HG02759 (cell line): ENCODE measurements around the gene ALG10B.
"Not testable (repeated sequence)": the region's sequence is repeated elsewhere in the genome, so short reads cannot be mapped to it uniquely, and the experiment has no call there.

ENCODE experiments used
- ATAC-seq: cut with Tn5 transposase; IDR thresholded peaks from one replicate; pipeline ENCODE4 v1.9.1; 2021; ENCODE audit warnings: mild to moderate bottlenecking, moderate library complexity; ENCODE audit not compliant: unreplicated experiment

ALG10B gene

DNA sequence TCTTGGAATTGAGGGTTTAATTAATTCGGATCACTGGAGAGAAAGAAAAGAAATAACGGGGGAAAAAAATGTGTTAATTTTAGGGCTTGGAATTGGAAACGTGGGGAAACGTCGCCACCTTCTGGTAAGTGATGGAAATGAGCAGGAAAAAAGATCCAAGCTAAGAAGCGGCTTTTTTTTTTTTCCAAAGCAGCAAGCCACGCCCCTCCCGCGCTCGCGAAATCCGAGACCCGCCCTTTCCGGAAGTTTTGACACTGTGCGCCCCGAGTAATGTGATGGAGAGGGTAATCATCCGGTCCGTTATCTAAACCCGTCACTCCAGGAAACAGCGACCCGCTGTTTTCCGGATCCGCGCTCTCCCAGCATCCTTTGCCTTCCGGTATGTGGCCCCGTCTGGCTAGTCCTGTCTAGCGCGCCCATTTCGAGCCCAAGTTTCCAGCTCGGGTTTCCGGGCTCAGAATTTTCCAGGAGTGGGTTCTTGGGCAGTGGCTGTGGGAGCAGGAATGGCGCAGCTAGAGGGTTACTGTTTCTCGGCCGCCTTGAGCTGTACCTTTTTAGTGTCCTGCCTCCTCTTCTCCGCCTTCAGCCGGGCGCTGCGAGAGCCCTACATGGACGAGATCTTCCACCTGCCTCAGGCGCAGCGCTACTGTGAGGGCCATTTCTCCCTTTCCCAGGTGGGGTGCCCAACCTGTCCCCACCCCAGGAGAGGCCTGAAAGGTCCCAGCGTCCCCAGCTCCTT lies at the start of gene ALG10B:
Gene ALG10B, plus strand, starts transcription at position 384 of the 739 bp plus-strand sequence. Its CDS starts 120 bp downstream, at position 504.
- ATAC-seq: peak; percentile 100

DNA sequence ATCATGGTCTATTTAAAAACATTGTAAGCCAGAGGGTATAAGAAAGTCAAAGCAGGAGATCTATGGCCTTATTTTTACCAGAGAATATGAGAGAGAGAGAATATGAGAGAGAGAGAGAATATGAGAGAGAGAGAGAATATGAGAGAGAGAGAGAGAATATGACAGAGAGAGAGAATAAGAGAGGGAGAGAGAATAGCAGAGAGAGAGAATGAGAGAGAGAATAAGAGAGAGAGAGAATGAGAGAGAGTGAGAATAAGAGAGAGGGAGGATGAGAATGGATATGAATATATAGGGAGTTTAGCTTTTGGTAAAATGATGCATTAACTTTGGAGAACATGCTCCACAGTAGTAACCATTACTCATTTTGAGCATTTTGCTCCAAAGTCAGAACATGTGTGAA lies 48.0 kb upstream of the ALG10B start:
- no peak for ATAC-seq

DNA sequence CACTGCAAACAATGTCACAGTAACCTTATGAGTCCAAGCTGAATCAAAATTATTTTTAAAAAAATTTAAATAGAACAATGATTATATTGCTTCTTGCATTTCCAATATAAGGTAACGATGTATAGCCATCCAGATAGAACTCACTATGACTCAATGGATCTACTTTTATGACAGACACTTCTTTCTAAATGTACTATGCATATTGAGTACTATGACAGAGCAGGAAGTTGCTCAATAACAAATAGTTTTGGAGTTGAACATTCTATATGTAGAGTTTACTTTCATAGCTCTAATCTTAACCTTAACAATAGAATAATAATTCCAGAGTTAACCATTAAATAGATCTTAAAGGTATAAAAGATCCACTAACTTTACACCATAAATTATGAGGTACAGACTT lies 46.7 kb upstream of the ALG10B start:
- no peak for ATAC-seq

DNA sequence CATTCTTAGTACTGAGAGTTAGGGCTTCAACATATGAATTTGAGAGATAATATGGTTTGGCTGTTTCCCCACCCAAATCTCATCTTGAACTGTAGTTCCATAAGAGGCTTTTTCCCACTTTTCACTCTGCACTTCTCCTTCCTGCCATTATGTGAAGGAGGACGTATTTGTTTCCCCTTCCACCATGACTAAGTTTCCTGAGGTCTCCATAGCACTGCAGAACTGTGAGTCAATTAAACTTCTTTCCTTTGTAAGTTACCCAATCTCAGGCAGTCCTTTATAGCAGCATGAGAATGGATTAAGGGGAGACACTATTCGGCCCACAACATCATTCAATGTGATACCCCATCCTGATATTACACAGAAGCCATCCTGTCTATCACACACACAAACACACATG lies 36.8 kb upstream of the ALG10B start:
- no peak for ATAC-seq

DNA sequence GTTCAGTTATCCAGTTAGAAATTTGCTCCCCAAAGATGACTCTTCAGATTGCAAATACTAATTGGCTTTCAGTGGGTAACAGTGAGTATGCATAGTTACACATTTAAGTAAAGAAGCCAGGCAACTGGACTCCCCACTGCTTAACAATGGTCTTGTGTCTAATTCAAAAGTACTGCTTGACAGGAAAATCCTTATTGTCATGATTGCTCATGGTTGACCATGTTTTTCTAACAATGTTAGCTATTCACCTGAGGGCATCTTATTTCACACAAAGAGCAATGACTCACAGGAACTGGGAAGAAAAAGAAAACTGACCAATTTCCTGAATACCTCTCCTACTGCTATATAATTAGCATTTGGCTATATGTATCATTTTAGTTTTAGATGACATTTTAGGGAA lies 33.7 kb upstream of the ALG10B start:
- ATAC-seq: no peak

- no peak for ATAC-seq
Observed at GRCh38 chr12:38289396-38289795, 27.2 kb upstream of the ALG10B start.

GRCh38 chr12:38291160-38291559 lies 25.4 kb upstream of the ALG10B start:
- no peak for ATAC-seq

GRCh38 chr12:38302972-38303371 lies 13.6 kb upstream of the ALG10B start:
- ATAC-seq: not testable (repeated sequence)

DNA sequence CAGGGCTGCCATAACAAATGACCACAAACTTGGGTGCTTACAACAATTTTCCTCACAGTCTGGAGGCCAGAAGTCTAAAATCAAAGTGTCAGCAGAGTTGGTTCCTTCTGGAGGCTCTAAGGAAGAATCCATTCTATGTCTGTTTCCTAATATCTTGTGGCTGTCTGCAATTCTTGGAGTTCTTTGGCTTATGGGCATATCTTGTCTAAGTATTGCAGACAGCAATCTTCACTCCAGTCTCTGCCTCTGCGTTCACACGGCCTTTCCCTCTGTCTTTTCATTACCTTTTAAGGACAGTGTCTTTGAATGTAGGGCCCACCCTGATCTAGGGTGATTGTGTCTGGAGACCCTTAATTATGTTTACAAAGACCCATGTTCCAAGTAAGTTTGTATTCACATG lies 5.4 kb downstream of the ALG10B start:
- ATAC-seq: not testable (repeated sequence)

DNA sequence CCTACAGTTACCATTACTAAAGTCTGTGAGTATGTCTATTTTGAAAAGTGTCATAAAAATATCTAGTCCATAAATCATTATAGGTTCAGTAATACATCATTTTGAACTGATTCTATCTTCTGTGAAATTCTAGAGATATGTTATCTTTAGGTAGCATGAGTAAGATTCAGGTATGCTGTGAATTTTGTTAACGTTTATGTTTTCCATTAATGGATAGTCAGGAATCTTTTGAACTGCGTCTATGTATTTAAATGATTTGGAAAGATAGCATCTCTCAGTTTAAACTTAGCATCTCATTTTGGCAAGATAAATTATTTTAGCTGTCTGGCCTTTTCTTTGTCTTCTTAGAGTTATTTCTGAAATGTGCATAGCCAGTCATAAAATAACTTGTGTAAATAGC lies 8.3 kb downstream of the ALG10B start:
- ATAC-seq: no peak

DNA sequence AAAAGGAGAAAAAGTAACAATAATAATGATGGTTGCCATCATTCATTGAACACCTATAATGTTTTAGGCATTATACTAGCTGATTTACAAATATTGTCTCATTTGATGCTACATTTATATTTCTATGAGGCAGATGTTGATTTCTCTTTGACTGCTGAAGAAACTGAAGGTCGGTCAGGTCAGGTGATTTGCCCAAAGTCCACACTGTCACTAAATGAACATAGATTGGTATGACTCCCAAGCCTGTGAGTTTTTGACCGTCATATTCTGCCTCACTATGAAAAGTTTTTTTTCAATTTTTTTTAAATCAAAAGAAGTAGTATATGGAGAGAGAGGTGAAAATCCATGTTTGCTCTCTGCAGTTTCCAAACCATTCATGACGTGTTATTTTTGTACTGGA lies 10.8 kb downstream of the ALG10B start:
- no peak for ATAC-seq

- ATAC-seq: no peak
Observed at GRCh38 chr12:38328306-38328895, 11.8 kb downstream of the ALG10B start.

- ATAC-seq: not testable (repeated sequence)
Observed at GRCh38 chr12:38330414-38330813, 13.8 kb downstream of the ALG10B start.

DNA sequence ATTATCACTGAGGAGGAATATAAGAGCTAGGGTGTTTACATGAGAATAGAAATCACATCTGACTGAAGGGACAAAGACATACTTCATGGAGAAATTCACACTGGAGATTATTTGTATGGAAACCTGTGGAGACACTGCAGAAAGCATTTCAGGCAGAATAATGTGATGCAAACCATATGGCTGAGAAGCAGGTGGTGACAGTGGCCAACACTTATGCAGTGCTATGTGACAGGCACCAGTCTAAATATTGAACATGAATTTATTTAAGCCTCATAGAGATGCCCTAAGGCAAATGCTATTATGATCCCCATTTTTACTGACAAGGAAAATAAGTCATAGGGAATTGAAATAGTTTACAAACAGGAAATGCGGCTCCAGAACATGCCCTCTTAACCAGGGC lies 16.2 kb downstream of the ALG10B start:
- ATAC-seq: no peak

GRCh38 chr12:38342444-38342843 lies 25.9 kb downstream of the ALG10B start:
- no peak for ATAC-seq

- not testable (repeated sequence) for ATAC-seq
Observed at GRCh38 chr12:38343256-38343655, 26.7 kb downstream of the ALG10B start.

- not testable (repeated sequence) for ATAC-seq
Observed at GRCh38 chr12:38343916-38344315, 27.3 kb downstream of the ALG10B start.

DNA sequence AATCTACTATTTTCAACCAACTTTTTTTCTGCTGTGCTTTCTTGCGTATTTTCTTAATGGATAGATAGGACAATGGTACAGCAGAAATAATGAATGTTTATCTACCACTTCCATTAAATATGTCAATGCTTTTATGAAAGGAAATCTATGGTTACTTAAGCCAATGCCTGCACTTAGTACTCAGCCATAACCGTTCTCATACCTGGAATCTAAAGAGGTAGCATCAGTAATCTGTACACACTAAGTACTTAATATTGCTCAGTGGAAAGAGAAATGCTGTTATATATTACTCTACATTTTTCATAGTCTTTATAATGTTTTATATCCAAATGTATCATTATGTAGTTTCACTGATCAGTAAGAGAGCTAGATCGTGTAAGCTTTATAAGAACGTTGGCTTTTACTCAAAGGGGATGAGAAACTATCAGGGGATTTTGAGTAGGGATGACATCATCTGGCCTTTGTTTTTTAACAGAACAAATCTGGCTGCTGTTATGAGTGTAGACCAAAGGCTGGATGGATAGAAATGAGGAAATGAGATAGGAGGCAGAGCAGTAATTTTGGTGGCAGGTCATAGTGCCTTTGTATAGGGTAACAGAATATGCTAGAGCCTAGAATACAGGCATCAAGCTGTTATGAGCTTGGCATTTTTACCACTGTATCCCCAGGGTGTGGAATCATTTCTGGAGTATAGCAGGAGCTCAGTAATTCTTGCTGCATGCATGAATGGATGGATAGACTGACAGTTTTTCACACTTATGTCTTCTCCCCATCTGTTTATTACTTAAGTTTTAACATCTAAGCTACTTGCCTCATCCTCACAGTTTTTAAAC lies 34.0 kb downstream of the ALG10B start:
- ATAC-seq: peak; percentile 99

DNA sequence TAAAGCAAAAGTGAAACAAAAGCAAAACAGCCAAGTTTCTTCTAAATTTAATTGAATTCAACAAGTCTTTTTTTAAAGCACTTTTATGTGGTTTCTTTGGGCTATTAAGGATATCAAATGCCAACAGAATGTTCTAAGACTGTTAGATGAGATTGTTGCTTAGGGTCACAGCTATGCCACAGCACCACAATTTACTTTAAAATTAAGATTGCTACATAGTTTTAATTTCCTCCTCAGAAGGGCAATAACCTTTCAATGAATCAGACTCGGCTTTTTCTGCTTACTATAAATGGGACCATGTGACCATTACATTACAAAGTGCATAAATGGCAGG lies 34.6 kb downstream of the ALG10B start:
- ATAC-seq: not testable (repeated sequence)

GRCh38 chr12:38367506-38367905 lies 50.9 kb downstream of the ALG10B start:
- no peak for ATAC-seq

- no peak for ATAC-seq
Observed at GRCh38 chr12:38370311-38370710, 53.7 kb downstream of the ALG10B start.

GRCh38 chr12:38373784-38374183 lies 57.2 kb downstream of the ALG10B start:
- ATAC-seq: no peak
